Measurements from ENCODE around the gene TFDP3.

The TFDP3 gene, protein sequence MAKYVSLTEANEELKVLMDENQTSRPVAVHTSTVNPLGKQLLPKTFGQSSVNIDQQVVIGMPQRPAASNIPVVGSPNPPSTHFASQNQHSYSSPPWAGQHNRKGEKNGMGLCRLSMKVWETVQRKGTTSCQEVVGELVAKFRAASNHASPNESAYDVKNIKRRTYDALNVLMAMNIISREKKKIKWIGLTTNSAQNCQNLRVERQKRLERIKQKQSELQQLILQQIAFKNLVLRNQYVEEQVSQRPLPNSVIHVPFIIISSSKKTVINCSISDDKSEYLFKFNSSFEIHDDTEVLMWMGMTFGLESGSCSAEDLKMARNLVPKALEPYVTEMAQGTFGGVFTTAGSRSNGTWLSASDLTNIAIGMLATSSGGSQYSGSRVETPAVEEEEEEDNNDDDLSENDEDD

DNA sequence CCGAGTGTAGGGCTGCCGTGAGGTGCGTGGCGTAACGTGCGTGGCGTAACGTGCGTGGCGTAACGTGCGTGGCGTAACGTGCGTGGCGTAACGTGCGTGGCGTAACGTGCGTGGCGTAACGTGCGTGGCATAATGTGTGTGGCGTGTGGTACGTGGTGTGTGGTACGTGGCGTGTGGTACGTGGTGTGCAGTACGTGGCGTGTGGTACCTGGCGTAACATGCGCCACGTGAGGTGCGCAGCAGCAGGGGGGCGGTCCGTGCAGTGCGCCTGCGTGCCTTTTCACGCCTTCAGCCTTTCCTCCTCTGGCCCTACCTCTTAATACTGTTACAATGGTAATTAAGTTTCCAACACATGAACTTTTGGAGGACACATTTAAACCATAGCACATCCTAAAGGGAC, at the start of gene TFDP3:
Gene TFDP3, minus strand, starts transcription at position 26 of the 400 bp plus-strand sequence. CDS start 95 bp downstream, outside the sequence.
- DNase-seq (ENCODE audit: low read depth in 2 of 2) = no peak

DNA sequence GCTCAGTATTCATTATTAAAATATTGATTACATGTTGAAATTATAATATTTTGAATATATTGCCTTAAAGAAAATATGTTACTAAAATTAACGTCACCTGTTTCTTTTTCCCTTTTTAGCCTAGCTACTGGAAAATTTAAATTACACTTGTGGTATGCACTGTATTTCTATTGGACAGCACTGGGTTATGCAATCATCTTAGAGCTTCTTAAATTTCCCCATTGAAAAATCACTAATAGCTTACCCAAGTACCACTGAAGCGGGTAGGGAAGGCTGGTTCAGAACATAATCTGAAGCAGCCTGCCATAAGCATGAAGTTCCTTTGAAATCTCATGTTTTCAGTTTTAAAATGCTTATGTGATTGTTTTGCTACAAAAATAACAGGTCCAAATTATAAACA, 49.5 kb upstream of the TFDP3 start:
- no peak for DNase-seq (ENCODE audit: low read depth in 2 of 2)

DNA sequence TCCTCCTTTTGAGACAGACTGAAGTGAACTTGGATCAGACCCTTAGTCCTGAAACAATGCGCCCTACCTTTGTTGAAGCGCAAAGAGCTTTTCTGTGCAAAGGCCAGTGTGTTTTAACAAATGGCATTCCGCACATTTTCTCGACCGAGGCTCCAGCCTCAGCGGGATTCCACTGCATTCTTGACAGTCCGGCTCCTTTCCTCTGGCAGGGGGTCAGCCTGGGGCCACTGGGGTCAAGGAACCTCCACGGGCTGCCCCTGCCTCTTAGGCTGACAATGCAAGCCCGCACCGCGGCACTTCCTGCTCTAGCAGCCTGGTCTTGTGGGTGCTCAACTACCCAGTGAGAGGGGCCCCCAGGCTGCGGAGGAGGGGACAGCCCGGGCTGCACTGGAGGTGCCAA, 47.2 kb upstream of the TFDP3 start:
- DNase-seq (ENCODE audit: low read depth in 2 of 2) = no peak

DNA sequence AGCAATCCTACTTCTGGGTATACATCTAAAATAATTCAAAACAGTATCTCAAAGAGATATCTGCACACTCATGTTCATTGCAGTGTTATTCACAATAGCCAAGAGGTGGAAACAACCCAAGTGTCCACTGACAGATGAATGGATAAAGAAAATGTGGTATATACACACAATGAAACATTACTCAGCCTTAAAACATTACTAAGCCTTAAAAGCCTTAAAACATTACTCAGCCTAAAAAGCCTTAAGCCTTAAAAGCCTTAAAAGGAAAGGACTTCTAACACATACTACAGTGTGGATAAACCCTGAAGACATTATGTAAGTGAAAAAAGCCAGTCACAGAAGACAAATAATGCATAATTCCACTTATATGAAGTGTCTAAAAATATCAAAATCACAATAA, 40.3 kb upstream of the TFDP3 start:
- peak; percentile 33 to 41 for DNase-seq (ENCODE audit: low read depth in 2 of 2)

DNA sequence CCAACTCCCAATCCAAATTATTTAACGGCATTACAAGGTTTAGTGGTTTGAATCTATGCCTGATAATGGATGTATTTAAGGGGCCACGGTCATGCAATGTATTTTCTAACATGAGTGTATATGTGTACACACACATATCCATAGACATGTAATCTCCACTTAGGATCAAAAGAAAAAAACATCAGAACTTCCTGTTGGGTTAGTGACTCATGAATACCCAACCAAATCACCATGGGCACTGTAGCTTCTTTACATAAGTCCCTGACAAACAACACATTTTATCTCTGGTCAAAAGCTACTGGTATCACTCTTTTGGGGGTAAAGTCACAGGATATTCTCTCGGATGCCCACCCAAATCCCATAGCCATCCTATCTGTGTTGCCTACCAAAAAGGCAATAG, 36.5 kb upstream of the TFDP3 start:
- no peak for DNase-seq (ENCODE audit: low read depth in 2 of 2)

DNA sequence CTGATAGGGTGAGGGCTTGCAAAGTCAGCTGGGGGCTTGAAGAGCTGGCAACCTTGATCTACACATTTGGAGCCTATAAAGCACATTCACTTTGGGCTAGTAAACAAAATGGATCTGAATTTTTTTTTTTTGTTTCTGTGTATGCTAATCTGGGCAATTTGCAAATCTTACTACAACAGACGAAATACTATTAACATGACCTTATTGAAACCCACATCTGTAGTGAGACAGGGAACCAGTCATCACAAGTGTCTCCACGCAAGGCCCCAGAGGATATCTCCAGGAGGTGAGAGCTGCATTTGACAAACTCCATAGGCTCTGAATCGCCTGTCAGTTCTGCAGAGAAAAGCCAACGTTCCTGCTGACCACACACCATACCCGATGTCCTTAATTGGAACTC, 33.0 kb upstream of the TFDP3 start:
- DNase-seq (ENCODE audit: low read depth in 2 of 2) = no peak

DNA sequence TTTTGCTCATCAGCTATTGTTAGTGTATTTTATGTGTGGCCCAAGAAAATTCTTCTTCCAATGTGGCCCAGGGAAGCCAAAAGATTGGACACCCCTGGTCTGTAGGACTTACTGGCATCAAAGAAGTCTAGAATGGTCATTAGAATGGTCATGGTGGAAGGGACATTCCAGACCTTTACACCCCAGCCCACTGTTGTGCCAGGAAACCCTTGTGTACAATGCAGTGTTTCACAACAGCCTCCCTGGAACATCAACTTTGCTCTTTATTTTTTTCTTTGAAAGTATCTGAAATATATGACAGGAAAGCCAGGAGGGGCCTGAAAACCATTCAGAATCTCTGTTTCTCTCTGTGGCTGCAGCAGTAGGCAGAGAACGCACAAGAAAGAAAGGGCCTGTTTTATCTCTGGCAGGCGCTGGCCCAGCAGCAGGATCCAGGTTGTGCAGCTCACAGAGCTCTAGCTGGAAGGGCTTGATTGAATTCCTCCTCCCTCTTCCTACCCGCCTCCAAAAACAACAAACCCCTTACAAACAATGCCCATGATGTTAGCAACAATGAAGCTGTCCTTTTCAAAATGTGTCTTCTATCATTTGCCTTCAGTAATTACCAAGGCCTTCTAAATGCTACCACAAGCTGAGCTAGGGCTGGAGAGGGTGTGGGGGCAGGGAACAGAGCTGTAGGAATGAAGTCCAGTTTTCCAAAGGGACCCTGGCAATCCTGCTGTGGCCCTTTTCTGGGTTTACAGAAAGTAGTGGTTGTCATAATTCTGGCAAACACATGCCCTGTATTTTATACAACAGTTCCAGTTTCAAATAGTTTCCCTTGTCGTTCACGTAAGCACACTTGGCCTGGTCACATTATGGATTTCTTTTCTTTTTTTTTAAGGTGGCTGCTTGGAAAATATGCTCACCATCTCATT, 32.3 kb upstream of the TFDP3 start:
- no peak for DNase-seq (ENCODE audit: low read depth in 2 of 2)

DNA sequence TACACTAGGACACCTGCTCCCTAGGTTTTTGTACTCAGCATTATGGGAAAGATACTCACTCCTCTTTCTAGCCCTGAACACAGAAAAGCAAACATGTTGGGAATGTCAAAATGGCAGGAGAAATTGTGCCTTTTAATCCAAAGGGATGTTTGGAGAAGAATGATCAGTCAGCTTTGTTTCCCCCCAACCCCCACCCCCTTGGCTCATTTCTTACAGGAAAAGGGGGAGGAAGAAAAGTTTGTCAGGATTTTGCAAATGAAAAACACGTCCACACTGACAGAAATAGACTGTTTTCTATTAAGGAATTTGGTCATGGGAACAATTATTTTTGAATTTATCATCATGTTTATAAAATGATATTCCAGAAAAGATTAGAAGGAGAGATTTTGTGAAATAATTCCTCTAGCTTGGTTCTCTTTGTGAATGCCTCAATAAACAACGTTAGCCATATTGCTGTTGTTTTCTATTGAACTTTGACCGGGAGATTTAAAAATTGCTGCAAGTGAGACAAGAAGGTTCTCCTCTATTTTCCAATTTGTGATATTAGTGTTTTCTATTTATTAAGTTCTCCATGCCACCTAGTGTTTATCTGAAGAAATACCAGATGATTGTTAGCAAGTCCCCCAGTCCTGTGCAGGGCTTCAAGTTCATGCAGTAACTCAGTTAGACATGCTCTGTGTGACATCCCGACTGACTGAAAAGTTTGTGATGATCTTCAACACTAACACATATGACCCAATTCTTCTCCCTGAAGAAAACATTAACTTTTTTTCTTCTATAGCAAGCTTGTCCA, 31.3 kb upstream of the TFDP3 start:
- DNase-seq (ENCODE audit: low read depth in 2 of 2) = no peak

DNA sequence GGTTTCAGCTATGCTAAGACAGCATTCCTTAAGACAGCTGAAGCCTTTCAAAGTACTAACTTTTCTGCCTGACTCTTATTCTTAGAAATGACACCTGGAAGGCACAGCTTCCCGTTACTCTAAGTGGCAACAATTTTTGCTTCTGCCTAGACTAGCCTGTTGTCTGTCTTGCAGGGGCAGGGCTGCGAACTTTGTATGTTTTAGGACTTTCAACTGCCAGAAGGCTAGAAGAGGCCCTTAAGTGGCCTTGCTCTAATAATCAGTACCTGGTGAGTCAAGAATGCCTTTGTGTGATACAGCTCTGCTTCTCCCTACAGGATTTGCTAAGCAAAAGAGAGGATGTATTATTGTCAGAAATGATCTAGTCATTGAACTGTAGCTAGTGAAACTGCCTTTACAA, 30.0 kb upstream of the TFDP3 start:
- no peak for DNase-seq (ENCODE audit: low read depth in 2 of 2)

DNA sequence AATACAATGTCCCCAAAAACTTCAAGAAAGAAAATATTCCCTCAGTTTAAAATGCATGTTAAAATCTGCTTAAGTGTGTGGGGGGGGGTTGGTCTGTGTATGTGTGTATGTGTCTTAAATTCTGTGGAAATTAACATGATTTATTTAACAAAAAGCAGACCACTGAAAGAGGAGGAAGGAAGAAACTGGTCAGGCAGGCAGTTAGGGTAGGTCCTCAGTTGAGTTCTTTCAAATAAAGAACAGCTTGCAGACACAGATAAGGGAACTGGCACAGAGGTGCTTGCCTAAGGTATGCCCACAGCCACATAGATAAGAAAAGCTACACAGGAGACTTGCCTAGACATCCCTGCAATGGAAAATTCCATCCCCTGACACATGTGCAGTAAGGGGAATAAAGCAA, 28.8 kb upstream of the TFDP3 start:
- DNase-seq (ENCODE audit: low read depth in 2 of 2) = no peak

DNA sequence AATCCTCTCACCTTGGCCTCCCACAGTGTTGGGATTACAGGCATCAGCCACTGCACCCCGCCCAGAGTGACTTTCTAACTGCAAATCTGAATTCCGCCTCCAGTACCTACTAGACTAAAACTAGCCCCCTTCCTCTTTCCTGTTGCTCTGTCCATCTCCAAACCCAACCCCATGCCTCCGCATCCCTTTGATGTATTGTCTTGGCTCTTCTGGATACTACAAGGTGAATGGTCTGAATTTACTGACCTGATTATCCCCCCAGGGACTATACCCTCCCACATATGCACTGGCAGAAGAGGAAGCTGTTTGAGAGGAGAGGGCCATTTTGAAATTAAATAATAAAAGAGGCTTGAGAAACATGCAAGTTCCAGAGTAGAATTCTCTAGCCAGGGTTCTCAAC, 17.7 kb upstream of the TFDP3 start:
- DNase-seq (ENCODE audit: low read depth in 2 of 2) = no peak

DNA sequence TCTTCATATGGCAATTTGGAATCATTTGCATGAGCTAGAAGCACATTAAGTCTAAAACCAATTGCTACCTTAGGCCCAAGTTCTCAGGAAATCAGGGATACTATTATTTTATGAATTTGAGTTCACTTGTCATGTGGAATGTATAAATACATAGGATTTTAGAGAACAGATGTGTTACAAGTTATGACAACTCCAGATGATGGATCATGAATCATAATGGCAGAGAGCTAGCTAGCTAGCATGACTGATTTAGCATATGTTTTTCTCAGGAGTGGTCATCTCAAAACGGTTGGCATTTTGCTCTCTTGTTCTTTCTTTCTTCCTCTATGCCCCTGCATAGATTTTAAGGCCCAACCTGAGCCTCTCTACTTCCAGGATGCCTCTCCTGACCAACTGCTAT, 14.2 kb upstream of the TFDP3 start:
- no peak for DNase-seq (ENCODE audit: low read depth in 2 of 2)

DNA sequence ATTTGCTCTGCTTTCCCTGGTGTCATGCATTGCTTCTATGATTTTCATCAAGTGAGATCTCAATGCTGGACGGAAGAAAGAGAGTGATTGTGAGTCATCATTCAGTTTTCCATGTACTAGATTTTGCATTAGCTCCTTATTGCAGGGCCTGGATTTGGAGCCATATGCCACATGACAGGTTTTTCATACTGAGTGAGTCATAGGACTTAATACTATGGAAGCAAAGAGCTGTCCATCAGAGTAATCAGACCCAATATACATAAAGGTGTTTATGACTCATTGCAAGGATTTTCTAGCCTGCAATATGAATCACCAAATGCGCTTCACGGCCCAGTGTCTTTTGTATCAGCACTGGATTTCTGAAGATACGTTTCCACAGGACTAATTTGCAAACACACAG, 11.2 kb upstream of the TFDP3 start:
- DNase-seq (ENCODE audit: low read depth in 2 of 2) = peak; percentile 10 to 18

DNA sequence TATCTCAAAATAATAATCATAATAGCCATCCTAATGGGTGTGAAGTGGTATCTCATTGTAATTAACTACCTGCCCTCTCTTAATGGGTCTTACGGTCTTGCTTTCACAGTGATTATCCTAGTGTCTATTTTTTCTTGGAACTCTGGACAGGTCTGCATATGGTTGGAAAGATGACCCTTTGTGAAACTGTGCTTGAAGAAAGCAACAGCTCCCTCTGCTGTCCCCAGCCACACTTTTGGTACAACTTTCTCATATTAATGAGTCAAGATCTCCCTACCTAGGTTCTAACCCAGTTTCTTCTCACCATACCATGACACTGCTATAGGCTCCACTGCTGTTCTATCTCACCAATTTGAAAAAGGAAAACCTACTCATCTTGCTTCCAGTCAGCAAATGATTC, 2.4 kb downstream of the TFDP3 start:
- no peak for DNase-seq (ENCODE audit: low read depth in 2 of 2)

DNA sequence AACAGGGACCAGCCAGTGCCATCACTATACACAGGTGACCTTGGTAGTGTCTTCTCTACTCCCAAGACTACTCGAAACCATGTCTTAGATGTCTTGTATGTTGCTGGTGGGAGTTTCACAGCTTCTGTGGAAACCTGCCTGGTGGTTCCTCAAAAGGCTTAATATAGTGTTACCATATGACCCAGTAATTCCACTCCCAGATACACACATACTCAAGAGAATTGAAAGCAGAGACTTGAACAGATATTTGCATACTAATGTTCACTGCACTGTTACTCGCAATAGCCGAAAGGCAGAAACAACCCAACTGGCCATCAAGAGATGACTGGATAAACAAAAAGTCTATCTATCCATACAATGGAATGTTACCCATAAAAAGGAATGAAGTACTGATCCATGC, 3.1 kb downstream of the TFDP3 start:
- no peak for DNase-seq (ENCODE audit: low read depth in 2 of 2)

DNA sequence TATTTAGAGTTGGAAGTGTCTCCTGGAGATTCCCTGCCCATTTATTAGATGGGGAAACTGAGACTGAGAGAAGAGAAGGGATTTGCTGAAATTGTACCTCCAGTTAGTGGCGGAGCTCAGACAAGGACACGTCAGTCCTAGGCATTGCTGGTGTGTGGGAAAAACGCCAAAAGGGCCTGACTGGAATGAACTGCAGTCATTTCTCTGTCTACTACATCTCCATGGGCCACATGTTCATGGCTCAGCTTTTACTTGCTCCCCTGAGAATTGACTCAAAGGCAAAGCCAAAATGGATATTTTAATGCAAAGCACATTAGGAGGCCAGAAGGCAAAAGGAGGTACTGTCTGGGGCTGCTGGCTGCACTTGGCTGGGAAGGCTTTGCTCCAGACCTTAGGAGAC, 3.9 kb downstream of the TFDP3 start:
- peak; percentile 26 to 32 for DNase-seq (ENCODE audit: low read depth in 2 of 2)

DNA sequence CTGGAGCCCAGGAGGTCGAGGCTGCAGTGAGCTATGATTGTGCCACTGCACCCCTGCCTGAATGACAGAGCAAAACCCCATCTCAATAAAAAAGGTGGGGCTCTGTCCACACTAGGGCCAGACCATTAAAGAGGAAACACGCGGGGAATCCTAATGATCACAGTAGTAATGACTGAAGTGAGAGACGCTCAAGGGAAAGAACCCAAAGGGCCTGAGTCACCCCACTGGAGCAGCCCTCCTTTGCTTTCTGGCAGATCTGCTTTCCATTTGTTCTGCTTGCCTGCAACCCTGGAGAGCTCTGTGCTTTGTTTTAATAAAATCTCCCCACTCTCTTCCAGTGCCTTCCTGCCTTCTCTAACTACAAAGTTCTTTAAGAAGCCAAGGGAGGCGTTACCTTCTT, 5.0 kb downstream of the TFDP3 start:
- DNase-seq (ENCODE audit: low read depth in 2 of 2) = no peak

DNA sequence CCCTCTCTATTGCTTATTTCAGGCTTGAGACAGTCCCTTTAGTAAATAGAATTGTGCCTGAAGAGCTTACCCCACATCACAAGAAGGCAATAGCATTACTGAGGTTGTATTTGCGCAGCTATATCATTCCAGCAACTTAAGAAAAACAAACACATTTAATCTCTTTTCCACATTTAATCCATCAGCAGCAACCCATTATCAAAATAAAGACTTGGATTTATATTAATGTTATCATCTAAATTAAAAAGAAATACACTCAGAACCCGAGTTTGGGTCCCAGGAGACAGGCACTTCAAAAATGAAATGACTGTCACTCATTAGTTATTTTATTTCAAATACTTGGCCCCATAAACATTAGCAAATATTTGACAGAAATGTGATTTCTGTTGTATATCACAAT, 10.4 kb downstream of the TFDP3 start:
- no peak for DNase-seq (ENCODE audit: low read depth in 2 of 2)

DNA sequence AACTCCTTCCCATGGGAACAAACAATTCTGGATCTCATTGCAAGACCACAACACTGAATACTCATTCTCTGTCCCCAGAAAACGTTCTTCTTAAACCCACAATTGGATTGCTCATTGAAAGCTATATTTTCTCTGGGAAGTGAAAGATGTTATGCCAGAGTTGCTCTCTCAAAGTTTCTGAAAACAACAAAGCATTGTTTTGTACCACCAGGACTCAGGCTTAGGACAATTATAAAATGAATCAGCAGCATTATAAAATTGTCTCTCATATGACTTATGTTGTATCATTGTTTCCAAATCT, 26.5 kb downstream of the TFDP3 start:
- no peak for DNase-seq (ENCODE audit: low read depth in 2 of 2)

DNA sequence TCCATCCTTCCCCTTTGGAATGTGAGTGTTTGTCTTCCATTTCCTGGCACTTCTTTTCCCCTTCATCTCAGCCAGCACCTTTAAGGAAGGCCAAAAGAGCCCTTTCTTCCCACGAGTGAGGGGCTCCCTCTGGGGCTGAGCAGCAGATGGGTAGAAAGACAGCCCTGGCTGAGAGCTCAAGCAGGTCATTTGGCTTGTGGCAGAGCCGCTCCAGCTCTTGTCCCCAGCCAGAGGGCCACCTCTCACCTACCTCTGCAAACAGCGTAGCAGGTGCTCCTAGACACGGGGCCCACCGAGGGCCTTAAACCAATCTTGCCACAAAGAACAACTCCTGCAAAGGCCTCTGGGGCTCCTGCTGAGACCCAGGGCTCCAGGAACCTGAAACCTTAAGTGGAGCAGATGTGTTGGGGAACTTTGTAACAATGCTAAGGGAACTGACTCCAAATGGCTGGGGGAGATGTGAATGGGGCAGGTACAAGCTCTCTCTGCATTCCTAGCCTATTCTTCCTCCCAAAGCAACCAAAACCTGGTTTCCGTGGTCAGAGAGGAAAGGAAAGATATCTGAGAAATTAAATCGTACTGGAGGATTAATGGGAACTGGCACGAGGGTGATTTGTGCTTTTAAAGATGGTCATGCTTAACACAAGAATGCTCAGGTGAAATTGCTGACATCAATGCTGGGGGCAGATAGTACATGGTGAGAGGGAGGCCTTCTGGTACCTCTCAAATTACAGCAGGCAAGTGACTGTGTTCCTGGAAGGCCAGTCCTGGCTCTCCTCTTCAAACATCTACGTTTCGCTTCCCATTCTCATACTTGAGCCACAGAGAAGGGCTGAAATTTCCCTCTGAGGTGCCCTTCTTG, 27.0 kb downstream of the TFDP3 start:
- DNase-seq (ENCODE audit: low read depth in 2 of 2) = no peak

DNA sequence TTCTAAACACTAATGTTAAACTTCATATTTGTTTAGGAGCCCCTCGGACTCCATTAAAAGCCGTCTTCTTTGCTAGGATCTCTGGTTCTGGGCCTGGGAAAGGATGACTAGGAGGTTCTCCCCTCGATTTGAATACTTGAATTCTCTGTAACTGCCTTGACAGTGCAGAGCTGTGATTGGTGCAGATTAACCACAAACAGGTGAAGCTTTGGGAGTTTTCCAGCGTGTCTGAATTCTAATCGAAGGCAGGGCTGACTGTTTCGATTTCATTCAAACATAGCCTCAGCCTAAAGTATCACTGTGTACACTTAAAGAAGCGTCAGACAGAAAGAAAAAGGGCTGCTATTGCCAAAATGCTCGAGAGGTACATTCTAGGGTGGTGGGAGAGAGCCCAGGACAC, 29.0 kb downstream of the TFDP3 start:
- DNase-seq (ENCODE audit: low read depth in 2 of 2) = no peak

Data from fibroblast of skin of left biceps (primary cell).